Endothelial cell of coronary artery (primary cell): ENCODE results near the gene RPS2. TPM values are rescaled to one million over a fixed set of nuclear protein-coding genes. Genes with fewer than 3 reads are reported as not detected.

Experiments used
- total RNA-seq: library from RNA; depleted of rRNA; stranded (reverse); fragments of >200 nt; gene quantifications from 2 replicates; pipeline ENCODE4 v1.2.3, GENCODE V29; 2014

The RPS2 gene
- 3,397 and 3,624 TPM in 2 replicates for total RNA-seq

GRCh38 chr16:1964506-1965395 is at the start of gene RPS2:
RPS2 (minus strand) TSS chr16:1964826; CDS start chr16:1964625, 201 bp downstream.

DNA sequence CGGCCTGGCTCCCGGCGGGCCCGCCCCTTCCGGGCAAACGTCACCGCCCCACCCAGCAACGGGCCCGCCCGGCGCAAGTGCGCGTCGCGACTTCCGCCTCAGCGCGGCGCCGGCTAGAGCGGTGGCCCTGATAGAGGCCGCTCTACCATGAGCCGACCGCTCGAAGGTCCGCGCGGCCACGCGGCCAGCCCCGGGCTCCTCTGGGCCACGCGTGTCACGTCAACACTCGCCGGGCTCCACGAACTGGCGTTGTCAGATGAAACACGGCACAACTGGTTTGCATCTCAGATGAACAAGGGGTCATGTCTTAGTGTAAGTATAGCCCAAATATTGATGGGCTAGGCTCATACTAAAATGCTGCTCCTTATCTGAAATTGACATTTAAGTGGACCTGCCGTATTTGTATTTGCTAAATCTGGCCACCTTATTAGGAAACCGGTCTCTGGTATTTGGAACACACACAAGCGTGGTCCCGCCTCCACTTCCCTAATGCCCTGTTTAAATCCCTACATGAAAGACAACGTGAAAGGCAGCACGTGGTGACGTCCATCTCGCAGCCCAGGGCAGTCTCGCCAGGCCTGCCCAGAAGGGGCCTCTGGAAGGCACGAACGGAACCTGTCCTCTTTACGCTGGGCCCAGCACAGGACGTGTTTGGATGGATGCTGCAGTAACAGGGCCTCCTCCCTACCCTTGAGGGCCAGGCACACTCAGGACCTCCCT is 45.3 kb upstream of the RPS2 start, which contains the start of gene ZNF598:
Gene ZNF598 (minus strand): TSS at position 31 of the 720 bp plus-strand sequence.

DNA sequence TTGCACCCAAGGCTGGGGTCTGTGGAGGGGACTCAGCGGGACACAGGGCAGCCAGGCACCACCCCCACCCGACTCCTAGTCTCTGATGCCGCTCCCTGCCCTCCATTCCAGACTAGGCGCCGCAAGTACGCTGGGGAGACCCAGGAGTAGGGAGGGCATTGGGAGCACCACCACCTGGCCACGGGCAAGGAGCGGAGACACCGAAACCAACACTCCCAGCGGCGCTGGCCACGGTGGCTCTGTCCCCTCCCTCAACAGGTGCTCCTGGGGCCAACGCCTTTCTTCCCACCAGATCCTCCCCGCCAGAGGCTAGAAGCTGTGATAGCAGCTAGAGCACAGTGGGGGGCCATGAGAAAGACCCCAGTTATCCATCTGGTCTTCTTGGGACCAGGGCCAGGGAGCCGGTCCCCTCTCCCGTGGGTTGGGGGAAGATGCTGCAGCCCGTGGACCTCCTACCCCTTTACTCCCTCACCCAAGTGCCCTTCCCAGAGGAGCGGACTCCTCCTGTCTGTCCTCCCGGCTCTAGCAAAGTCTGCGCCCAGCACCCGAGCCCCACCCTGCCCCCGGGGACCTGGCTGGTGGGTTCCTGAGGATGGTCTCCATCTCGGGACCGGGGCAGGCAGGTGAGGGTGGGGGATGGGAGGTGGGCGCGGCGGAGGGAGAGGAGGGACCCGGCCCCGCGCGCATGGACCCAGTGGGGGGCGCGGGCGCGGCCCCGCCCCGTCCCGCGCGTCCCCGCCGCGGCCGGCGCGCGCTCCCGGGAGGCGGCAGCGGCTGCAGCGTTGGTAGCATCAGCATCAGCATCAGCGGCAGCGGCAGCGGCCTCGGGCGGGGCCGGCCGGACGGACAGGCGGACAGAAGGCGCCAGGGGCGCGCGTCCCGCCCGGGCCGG is 24.8 kb upstream of the RPS2 start, which contains the start of gene SYNGR3:
Gene SYNGR3 (plus strand): TSS at position 762 of the 892 bp plus-strand sequence. CDS start 133 bp downstream, outside the sequence.

DNA sequence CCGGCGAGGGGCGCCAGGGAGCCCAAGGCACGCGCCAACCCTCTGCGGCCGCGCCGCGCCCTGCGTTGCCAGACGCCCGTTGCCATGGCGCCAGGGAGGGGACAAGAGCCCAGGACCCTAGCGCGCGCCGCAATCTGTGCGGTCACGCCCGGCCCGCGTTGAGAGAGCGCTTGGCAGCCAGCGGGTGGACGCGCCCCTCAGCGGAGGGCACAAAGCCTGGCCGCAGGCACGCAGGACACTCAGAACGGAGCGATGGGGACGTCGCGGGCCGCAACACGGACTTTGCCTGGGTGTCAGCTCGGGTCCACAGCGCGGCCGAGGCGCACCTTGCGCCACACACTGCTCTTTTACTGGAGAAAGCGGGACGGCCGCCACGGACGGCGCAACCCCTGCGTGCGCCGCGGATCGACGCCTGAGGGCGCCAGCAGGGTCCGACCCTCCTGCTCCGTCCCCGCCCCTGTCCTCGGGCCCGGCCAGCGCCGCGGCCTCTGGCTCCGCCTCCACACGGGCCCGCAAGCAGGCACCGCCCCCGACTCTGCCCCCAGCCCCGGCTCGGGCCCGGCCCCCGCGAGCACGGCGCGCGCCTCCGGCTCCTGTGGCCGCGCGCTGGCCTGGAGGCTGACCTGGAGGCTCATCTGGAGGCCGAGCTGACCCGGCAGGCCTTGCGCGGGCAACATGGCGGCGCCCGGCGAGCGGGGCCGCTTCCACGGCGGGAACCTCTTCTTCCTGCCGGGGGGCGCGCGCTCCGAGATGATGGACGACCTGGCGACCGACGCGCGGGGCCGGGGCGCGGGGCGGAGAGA is 19.1 kb upstream of the RPS2 start, which contains the start of gene GFER:
Gene GFER (plus strand): TSS at position 650 of the 803 bp plus-strand sequence. CDS start 26 bp downstream, at position 676.

DNA sequence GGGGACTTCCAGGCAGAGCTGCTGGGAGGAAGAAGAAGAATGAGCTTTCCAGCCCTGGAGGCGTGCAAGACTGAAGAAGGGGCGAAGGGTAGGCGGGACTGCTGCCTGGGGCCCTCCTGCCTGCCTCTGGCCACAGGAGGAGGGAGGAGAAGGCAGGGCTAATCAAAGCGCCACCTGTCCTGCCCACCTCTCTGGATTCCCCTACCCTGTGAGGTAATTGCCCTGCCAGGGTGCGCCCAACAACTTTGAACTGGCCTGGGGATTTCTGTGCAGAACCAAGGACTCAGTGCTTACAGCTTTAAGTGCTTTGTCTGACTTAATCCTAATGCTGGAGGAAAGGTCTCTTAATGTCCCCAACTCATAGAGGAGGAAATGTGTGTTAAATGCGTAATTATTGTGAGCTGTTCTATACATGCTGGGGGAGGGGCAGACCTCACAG is 16.8 kb upstream of the RPS2 start, which contains the start of gene NOXO1:
Gene NOXO1 (minus strand): TSS at position 72 of the 439 bp plus-strand sequence. CDS start 290 bp downstream, outside the sequence.

GRCh38 chr16:1971796-1972489 is 7.3 kb upstream of the RPS2 start, which contains the start of gene TBL3:
TBL3 (plus strand) TSS chr16:1972053; CDS start chr16:1972165, 112 bp downstream.

GRCh38 chr16:1966460-1966859 is 1.8 kb upstream of the RPS2 start, which contains the start of gene RNF151:
RNF151 (plus strand) TSS chr16:1966856; CDS start chr16:1966882, 26 bp downstream.

DNA sequence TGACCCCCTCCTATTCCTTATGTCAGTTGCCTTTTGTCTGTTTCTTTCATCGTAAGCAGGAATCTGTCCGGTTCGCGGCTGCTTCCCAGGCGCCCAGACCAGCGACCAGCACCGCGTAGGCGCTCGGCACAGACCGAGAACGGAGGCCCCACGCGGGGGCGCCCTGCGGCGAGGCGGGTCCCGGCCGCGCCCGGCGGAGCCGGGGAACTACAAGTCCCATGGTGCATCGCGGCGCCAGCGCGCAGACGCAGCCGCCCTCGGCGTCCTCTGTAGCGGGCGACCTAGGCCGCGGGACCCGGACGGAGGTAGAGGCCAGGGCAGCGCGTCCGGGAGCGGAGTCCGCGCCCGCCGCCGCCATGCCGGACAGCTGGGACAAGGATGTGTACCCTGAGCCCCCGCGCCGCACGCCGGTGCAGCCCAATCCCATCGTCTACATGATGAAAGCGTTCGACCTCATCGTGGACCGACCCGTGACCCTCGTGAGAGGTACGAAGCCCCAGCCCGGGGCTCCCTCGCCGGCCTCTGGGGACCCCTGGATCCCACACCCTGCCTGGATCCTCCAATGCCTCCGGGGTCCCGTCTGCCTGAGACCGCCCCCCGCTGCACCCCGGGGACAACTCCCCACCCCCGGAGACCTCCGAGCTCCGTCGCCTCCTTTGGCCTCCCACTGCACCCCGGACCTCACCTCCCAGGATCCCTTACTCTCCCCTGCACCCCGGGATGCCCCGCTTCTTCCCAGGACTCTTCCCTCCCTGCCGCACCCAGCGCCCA is 5.2 kb downstream of the RPS2 start, which contains the start of gene NDUFB10:
Gene NDUFB10 (plus strand): TSS at position 270 of the 771 bp plus-strand sequence. CDS start 87 bp downstream, at position 357.

DNA sequence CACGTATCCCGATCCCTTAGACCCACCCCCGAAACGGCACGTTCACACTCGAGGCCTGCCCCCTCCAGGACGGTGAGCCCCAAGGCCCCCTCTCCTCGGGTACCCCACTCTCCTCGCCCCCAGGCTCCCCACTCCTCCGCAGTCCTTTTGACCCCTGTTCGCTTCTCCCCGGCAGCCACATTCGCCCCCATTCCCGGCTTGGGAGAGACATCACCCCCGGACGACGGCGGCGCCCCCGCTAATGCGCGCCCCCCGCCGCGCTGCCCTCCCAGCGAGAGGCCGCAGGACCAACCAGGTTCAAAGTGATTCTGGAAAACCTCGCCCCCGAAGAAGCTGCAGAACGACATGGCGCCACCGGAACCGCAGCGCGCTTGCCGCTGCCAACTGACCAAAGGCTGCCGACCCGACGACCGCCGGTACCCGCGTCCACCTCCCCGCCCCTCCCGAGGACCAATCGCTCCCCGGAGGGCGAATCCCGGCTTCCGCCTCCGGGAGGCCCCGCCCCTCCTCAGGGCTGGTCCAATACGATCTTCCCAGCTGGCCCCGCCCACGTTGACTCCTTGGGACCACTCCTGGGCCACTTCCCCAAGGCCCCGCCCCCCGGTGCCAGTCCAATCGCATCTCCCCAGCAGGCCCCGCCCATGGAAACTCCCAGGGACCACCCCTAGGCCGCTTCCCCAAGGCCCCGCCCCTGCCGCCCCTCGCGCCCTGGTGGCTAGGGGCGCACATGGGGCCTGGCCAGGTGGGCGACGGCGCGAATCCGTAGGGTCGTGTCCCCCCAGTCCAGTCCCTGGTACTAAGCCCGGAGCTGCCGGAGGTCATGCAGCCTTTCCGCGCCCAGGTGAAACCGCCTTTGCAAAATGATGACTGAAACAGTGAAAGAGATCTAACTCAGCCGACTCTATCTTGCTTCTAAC is 21.6 kb downstream of the RPS2 start, which contains the start of gene MSRB1:
Gene MSRB1 (minus strand): TSS at position 390 of the 917 bp plus-strand sequence. CDS start 43 bp downstream, at position 347.

DNA sequence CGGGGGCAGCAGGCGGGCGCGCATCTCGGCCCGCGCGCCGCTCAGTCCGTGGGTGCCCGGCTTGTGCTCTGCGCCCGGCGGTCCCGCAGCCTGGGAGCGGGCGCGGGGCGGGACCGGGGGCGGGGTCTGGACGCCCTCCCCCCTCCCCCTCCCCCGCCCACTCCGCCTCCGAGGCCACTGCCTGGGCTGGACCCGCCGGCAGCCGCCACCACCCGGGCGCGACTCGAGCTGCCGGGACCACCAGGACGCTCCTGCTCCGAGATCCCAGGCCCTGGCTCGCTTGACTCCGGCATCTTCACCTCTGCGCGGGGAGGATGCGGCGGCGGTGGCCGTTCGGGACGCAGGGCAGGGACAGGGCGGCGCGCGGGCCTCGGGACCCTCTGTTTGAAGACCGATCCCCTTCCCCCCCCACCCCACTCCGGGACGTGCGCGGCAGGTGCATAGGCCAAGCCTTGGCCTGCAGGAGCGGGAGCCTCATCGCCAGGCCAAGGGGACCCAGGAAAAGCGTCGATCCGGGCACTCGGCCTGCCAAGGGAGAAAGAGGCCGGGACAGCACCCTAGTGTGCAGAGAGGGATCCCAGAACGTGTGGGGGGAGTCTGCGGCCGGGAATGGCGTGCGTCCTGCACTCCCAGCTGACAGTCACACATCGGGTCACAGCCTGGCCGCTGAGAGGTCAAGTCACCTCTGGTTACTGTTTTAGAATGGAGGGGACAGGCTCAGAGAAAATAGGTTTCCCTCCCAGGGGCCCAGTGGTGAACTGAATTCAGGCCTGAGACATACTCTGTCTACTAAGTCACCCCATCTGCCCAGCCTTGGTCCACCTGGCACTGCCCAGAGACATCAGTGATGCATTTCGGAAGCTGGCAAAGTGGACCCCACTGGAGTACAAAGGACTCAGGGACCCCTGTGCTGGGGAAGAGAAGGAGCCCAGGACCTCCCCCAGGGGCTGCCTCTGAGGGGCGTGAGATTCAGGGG is 46.0 kb downstream of the RPS2 start, which contains the start of gene HS3ST6:
Gene HS3ST6 (minus strand): TSS at position 65 of the 976 bp plus-strand sequence. CDS start 92 bp downstream, outside the sequence.

Other genes starting within 250 kb of the RPS2 start
- 32.7 and 53.0 TPM in 2 replicates for gene NME3, start 193.3 kb downstream of the RPS2 start, total RNA-seq
- gene EME2, start 192.0 kb downstream of the RPS2 start, total RNA-seq: 4.7 and 11.7 TPM in 2 replicates
- 107 and 111 TPM in 2 replicates for gene MRPS34, start 191.7 kb downstream of the RPS2 start, total RNA-seq
- 38.5 and 53.4 TPM in 2 replicates for gene SPSB3, start 182.3 kb downstream of the RPS2 start, total RNA-seq
- 73.8 and 74.3 TPM in 2 replicates for gene NUBP2, start 181.9 kb downstream of the RPS2 start, total RNA-seq
- not detected in 2 replicates for gene IGFALS, start 171.1 kb downstream of the RPS2 start, total RNA-seq
- gene HAGH, start 138.0 kb downstream of the RPS2 start, total RNA-seq: 74.0 and 91.0 TPM in 2 replicates
- gene FAHD1, start 137.6 kb downstream of the RPS2 start, total RNA-seq: 132 and 143 TPM in 2 replicates
- gene MEIOB, start 92.7 kb downstream of the RPS2 start, total RNA-seq: under 0.01 TPM in 1 of 2 replicates, not detected in the other
- gene HS3ST6, start 46.4 kb downstream of the RPS2 start, total RNA-seq: not detected in 2 replicates
- gene MSRB1, start 21.6 kb downstream of the RPS2 start, total RNA-seq: 5.8 and 8.2 TPM in 2 replicates
- gene RPL3L, start 10.1 kb downstream of the RPS2 start, total RNA-seq: not detected in 2 replicates
- 149 and 206 TPM in 2 replicates for gene NDUFB10, start 5.3 kb downstream of the RPS2 start, total RNA-seq
- gene RNF151, start 2.0 kb upstream of the RPS2 start, total RNA-seq: not detected in 2 replicates
- gene TBL3, start 7.2 kb upstream of the RPS2 start, total RNA-seq: 45.6 and 49.4 TPM in 2 replicates
- gene NOXO1, start 16.6 kb upstream of the RPS2 start, total RNA-seq: not detected in 2 replicates
- gene GFER, start 19.4 kb upstream of the RPS2 start, total RNA-seq: 12.8 and 14.6 TPM in 2 replicates
- 2.0 and 2.9 TPM in 2 replicates for gene SYNGR3, start 25.1 kb upstream of the RPS2 start, total RNA-seq
- gene ZNF598, start 45.0 kb upstream of the RPS2 start, total RNA-seq: 17.7 and 23.6 TPM in 2 replicates
- 0.18 and 0.38 TPM in 2 replicates for gene NPW, start 55.0 kb upstream of the RPS2 start, total RNA-seq
- 63.8 and 66.9 TPM in 2 replicates for gene NHERF2, start 62.1 kb upstream of the RPS2 start, total RNA-seq
- 49.3 and 52.5 TPM in 2 replicates for gene NTHL1, start 83.0 kb upstream of the RPS2 start, total RNA-seq
- gene TSC2, start 83.2 kb upstream of the RPS2 start, total RNA-seq: 44.4 and 54.6 TPM in 2 replicates
- gene PKD1, start 171.1 kb upstream of the RPS2 start, total RNA-seq: 38.1 and 102 TPM in 2 replicates
- 0.75 and 1.3 TPM in 2 replicates for gene RAB26, start 183.8 kb upstream of the RPS2 start, total RNA-seq
- 88.0 and 89.5 TPM in 2 replicates for gene TRAF7, start 191.0 kb upstream of the RPS2 start, total RNA-seq
- 0.19 and 0.54 TPM in 2 replicates for gene CASKIN1, start 231.8 kb upstream of the RPS2 start, total RNA-seq
- gene MLST8, start 240.6 kb upstream of the RPS2 start, total RNA-seq: 13.2 and 19.7 TPM in 2 replicates
- gene BRICD5, start 246.0 kb upstream of the RPS2 start, total RNA-seq: 1.6 and 2.4 TPM in 2 replicates